Karpas-422 (cell line): Measurements from ENCODE around the gene CD274. TPM values are rescaled to one million over a fixed set of nuclear protein-coding genes. Genes with fewer than 3 reads are reported as not detected.
"Not testable (repeated sequence)": the region's sequence is repeated elsewhere in the genome, so short reads cannot be mapped to it uniquely, and the experiment has no call there.

Experiments
- DNase-seq: peaks from one replicate; pipeline ENCODE4 v3.0.0-alpha.2; 2015
- H2AFZ ChIP-seq: fragments of 200-600 bp; sonication (generic); 2 replicates; pipeline ENCODE4 v1.6.1; 2014; ENCODE audit warnings: antibody characterized with exemption, low read length, mixed read lengths
- H3K27ac ChIP-seq: fragments of 200-600 bp; sonication (generic); 2 replicates; pipeline ENCODE4 v1.5.1; 2014; ENCODE audit warnings: mild to moderate bottlenecking, low read length, moderate library complexity
- H3K27me3 ChIP-seq: fragments of 200-600 bp; sonication (generic); 2 replicates; pipeline ENCODE4 v1.6.1; 2014; ENCODE audit warnings: low read length, mixed read lengths
- H3K36me3 ChIP-seq: fragments of 200-600 bp; sonication (generic); 2 replicates; pipeline ENCODE4 v1.6.1; 2014; ENCODE audit warnings: low read length, mixed read lengths; ENCODE audit not compliant: insufficient read depth
- H3K4me1 ChIP-seq: fragments of 200-600 bp; sonication (generic); 2 replicates; pipeline ENCODE4 v1.6.1; 2014; ENCODE audit warnings: mild to moderate bottlenecking, low read length, mixed read lengths
- H3K4me2 ChIP-seq: fragments of 200-600 bp; sonication (generic); 2 replicates; pipeline ENCODE4 v1.6.1; 2014; ENCODE audit warnings: low read length, low read depth, mild to moderate bottlenecking; ENCODE audit not compliant: poor library complexity, severe bottlenecking
- H3K4me3 ChIP-seq: fragments of 200-600 bp; sonication (generic); 2 replicates; pipeline ENCODE4 v1.5.1; 2014; ENCODE audit warnings: mild to moderate bottlenecking, antibody characterized with exemption, low read length, mixed read lengths
- H3K79me2 ChIP-seq: fragments of 200-600 bp; sonication (generic); 2 replicates; pipeline ENCODE4 v1.6.1; 2014; ENCODE audit warnings: mild to moderate bottlenecking, low read length, mixed read lengths
- H3K9ac ChIP-seq: fragments of 200-600 bp; sonication (generic); 2 replicates; pipeline ENCODE4 v1.6.0; 2014; ENCODE audit warnings: low read length
- H3K9me2 ChIP-seq: fragments of 200-600 bp; sonication (generic), shearing (Covaris generic); replicated peaks from 2 replicates; pipeline ENCODE4 v1.6.0; 2014; ENCODE audit warnings: mild to moderate bottlenecking, low read length, moderate library complexity; ENCODE audit not compliant: insufficient read depth
- H3K9me3 ChIP-seq: fragments of 300-700, 200-600 bp; sonication (generic); 2 replicates; pipeline ENCODE4 v1.6.1; 2014; ENCODE audit warnings: low read length, mixed read lengths
- H4K20me1 ChIP-seq: fragments of 200-600 bp; sonication (generic); 2 replicates; pipeline ENCODE4 v1.6.1; 2014; ENCODE audit warnings: mild to moderate bottlenecking, antibody characterized with exemption, low read length, low read depth; ENCODE audit not compliant: insufficient read depth
- total RNA-seq: library from RNA; depleted of rRNA; stranded (reverse); fragments of >200 nt; shearing (Covaris generic); gene quantifications from 2 replicates; pipeline ENCODE4 v1.2.3, GENCODE V29; 2014; ENCODE audit warnings: low replicate concordance

CD274 gene
- total RNA-seq, 1 experiment from 2014 or later, result 0.11 TPM

- H3K4me2 ChIP-seq, result no peak overlapping the region
- H3K27me3 ChIP-seq, result no peaks in the 10 kb centered on the region
- no peak overlapping the region for H2AFZ ChIP-seq
- peak; percentile 74 for DNase-seq
- H3K9me2 ChIP-seq, result no peaks in the 10 kb centered on the region
- H3K9me3 ChIP-seq, result no peaks in the 10 kb centered on the region
- no peak overlapping the region for H3K9ac ChIP-seq
- no peaks in the 10 kb centered on the region for H4K20me1 ChIP-seq
- H3K79me2 ChIP-seq, result no peaks in the 10 kb centered on the region
- no peak overlapping the region for H3K4me3 ChIP-seq
- H3K27ac ChIP-seq, result no peak overlapping the region
- 0 out of 2 replicates have a peak, but pooled peaks cover 2% of the 10 kb centered on the region for H3K4me1 ChIP-seq
- H3K36me3 ChIP-seq, result no peaks in the 10 kb centered on the region
Observed at GRCh38 chr9:5425006-5425628, 25.2 kb upstream of the CD274 start.

- DNase-seq, result no peak
- Histone ChIP-seq H4K20me1 (no peaks in the 10 kb centered on the region), H3K27ac (no peak overlapping the region), H3K4me2 (no peak overlapping the region), H2AFZ (no peak overlapping the region), H3K4me3 (no peak overlapping the region), H3K79me2 (no peaks in the 10 kb centered on the region), H3K9ac (no peak overlapping the region), H3K4me1 (0 out of 2 replicates have a peak, but pooled peaks cover 2% of the 10 kb centered on the region), H3K9me2 (no peaks in the 10 kb centered on the region), H3K27me3 (no peaks in the 10 kb centered on the region), H3K9me3 (no peaks in the 10 kb centered on the region), H3K36me3 (no peaks in the 10 kb centered on the region)
Observed at GRCh38 chr9:5427005-5427404, 23.3 kb upstream of the CD274 start.

- Histone ChIP-seq H3K4me3 (no peak overlapping the region), H3K79me2 (no peaks in the 10 kb centered on the region), H3K9me3 (no peaks in the 10 kb centered on the region), H4K20me1 (no peaks in the 10 kb centered on the region), H3K27ac (no peak overlapping the region), H3K9me2 (no peaks in the 10 kb centered on the region), H3K4me1 (no peaks in the 10 kb centered on the region), H3K36me3 (no peaks in the 10 kb centered on the region), H2AFZ (no peak overlapping the region), H3K4me2 (no peak overlapping the region), H3K9ac (no peak overlapping the region), H3K27me3 (no peaks in the 10 kb centered on the region)
- DNase-seq, result no peak
Observed at GRCh38 chr9:5428172-5428571, 22.2 kb upstream of the CD274 start.

DNA sequence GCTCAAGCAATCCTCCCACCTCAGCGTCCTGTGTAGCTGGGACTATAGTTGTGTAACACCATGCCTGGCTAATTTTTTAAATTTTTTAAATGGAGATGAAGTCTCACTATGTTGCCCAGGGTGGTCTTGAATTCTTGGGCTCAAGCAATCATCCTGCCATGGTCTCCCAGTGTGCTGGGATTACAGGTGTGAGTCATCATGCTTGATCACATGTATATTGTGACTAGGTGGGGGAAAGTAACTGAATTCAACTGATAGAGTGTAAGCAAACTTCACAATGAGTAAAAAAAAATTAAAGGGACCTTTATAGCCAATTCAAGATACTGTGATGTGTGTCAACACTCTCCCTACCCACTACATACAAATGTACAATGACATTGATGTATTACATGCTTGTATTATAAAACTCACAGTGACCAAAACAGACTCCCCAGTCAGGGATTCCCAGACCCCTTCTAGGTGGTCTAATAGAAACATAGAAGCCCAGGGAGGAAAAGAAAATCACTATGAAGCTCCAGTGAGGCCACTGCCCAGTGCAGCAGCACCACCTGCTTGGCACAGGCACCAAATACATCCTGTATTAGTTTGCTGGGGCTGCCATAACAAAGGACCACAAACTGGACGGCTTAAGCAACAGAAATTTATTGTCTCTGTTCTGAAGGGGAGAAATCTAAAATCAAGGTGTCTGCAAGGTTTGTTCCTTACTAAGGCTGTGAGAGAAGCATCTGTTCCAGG is 21.4 kb upstream of the CD274 start:
- Histone ChIP-seq H3K9ac (no peak overlapping the region), H3K4me2 (no peak overlapping the region), H4K20me1 (no peaks in the 10 kb centered on the region), H3K9me2 (no peaks in the 10 kb centered on the region), H3K9me3 (no peaks in the 10 kb centered on the region), H2AFZ (no peak overlapping the region), H3K4me3 (no peak overlapping the region), H3K36me3 (no peaks in the 10 kb centered on the region), H3K79me2 (no peaks in the 10 kb centered on the region), H3K4me1 (no peaks in the 10 kb centered on the region), H3K27ac (no peak overlapping the region), H3K27me3 (no peaks in the 10 kb centered on the region)
- DNase-seq, result no peak

DNA sequence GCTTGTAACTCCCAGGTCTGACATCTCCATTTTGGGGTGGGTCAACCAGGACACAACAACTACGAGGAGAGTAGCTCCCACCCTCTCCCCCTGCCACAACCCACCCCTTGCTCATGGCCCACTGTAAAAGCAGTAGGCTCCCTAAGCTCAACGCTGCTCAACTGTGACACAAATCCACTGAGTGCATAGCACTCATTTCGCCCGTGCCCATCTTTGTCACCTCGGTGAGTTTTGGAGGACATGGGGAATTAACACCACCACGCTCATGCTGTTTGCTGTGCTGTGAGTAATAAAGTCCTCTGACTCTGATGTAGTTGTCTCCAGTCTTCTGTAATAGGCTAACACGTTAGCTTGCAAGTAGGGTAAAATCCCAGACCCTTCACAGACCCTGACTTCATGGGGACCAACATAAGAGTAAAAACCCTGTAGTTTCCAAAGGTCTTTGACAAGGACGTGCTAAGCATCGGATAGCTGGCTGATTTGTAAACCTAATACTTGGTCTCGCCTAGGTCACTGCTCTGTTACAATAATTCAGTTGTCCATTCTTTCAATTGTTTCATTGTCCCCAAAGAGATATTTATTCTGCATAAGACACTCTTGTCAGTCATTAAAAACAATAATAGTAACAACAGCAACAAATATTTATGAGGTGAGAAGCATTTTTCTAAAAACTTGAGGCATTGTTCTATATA is 20.3 kb upstream of the CD274 start:
- no peaks in the 10 kb centered on the region for H3K36me3 ChIP-seq
- no peak overlapping the region for H2AFZ ChIP-seq
- no peaks in the 10 kb centered on the region for H4K20me1 ChIP-seq
- no peak for DNase-seq
- no peaks in the 10 kb centered on the region for H3K4me1 ChIP-seq
- H3K9me2 ChIP-seq, result no peaks in the 10 kb centered on the region
- H3K4me3 ChIP-seq, result no peak overlapping the region
- no peaks in the 10 kb centered on the region for H3K79me2 ChIP-seq
- H3K9me3 ChIP-seq, result no peaks in the 10 kb centered on the region
- no peak overlapping the region for H3K4me2 ChIP-seq
- H3K9ac ChIP-seq, result no peak overlapping the region
- H3K27ac ChIP-seq, result no peak overlapping the region
- H3K27me3 ChIP-seq, result no peaks in the 10 kb centered on the region

DNA sequence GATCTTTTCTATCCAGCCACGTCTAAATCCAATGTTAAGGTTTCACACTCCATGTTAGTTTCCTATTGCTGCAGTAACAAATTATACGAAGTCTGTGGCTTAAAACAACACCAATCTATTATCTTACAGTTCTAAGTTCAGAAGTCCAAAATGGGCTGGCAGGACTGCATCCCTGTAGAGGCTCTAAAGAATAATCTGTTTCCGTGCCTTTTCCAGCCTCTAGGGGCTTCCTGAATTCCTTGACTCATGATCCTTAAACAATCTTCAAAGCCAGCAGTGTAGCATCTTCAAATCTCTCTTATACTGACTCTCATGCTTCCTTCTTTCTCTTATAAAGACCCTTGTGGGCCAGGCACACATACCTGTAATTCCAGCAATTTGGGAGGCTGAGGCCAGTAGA is 19.4 kb upstream of the CD274 start:
- Histone ChIP-seq H3K4me2 (no peak overlapping the region), H3K27ac (no peak overlapping the region), H3K4me3 (no peak overlapping the region), H4K20me1 (no peaks in the 10 kb centered on the region), H3K9ac (no peak overlapping the region), H3K9me2 (no peaks in the 10 kb centered on the region), H3K27me3 (no peaks in the 10 kb centered on the region), H2AFZ (no peak overlapping the region), H3K36me3 (peaks cover 8% of the 10 kb centered on the region), H3K4me1 (no peaks in the 10 kb centered on the region), H3K79me2 (0 out of 2 replicates have a peak, but pooled peaks cover 4% of the 10 kb centered on the region), H3K9me3 (no peaks in the 10 kb centered on the region; the same call in 1 of the 2 replicates)
- DNase-seq, result no peak

GRCh38 chr9:5432890-5433289 is 17.5 kb upstream of the CD274 start:
- H3K4me1 ChIP-seq, H4K20me1 ChIP-seq, H3K27me3 ChIP-seq, H3K9ac ChIP-seq, H2AFZ ChIP-seq, H3K4me3 ChIP-seq, DNase-seq, H3K4me2 ChIP-seq, H3K9me3 ChIP-seq, H3K27ac ChIP-seq, H3K9me2 ChIP-seq: not testable (repeated sequence)
- peaks cover 15% of the 10 kb centered on the region for H3K79me2 ChIP-seq
- H3K36me3 ChIP-seq, result peaks cover 14% of the 10 kb centered on the region

- H3K4me2 ChIP-seq, H3K27me3 ChIP-seq, H3K9me3 ChIP-seq, DNase-seq, H3K27ac ChIP-seq, H3K9me2 ChIP-seq, H2AFZ ChIP-seq, H3K9ac ChIP-seq, H3K4me3 ChIP-seq, H4K20me1 ChIP-seq: not testable (repeated sequence)
- Histone ChIP-seq H3K36me3 (peaks cover 14% of the 10 kb centered on the region), H3K4me1 (peaks cover 11% of the 10 kb centered on the region), H3K79me2 (peaks cover 15% of the 10 kb centered on the region)
Observed at GRCh38 chr9:5433328-5433727, 17.0 kb upstream of the CD274 start.
